HL-60/S4 (cell line): ENCODE results near the gene STAG1.
"Not testable (repeated sequence)": the region's sequence is repeated elsewhere in the genome, so short reads cannot be mapped to it uniquely, and the experiment has no call there.

Experiments
- in situ Hi-C: fragments of 300-500 bp; cut with MboI; formaldehyde crosslinking; loops from 2 replicates; pipeline ENCODE4 v1.14.3; 2022; ENCODE audit warnings: low sequenced_read_pairs

The STAG1 gene

DNA sequence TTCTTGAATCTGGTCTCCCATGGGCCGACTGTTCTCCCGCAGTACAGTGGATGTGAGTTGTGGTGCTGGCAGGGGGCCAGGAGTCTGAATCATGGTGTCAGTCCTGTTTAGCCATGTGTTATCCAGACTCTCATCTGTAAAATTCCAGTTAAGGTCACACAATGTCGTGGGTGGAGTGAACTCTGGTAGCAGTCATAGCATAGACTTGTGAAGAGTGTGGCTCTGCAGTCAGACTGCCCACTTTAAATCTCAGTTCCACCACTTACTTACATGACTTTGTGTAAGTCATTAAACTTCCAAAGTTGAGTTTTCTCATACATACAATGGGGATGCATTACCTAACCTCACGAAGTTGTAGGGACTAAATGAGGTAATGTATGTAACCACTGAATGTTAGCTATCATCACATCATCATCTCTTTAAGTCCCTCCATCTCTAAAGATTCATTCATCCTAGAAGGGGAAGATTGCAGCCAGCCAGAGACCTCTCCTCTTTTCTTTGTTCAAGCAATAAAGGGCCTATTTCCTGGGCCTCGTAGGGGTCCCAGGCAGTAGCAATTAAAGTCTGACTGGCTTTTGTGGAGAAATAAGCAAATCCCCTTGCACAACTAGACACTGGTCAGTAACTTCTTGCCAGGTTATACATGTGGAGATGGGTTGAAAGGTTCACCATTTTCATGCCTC is 408.2 kb downstream of the STAG1 start:
- in situ Hi-C loops = no loop called here

DNA sequence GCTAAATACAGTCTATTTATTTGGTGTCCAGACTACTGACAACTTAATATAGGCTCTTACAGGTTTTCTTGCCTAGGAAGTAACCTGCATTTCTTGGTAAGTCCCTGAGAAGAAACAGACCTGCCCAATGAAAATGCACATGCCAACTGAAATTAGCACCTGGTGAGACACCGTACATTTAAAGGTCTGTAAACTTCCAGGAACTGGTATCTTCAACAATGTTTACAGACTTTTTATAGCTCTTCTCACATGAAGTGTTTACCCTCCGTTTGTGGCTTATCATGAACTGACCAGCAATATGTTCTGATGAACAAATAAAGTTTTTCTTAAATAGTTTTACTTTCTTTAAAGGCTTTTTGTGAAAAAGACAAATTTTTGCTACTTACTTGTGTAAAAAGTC is 408.7 kb downstream of the STAG1 start:
- in situ Hi-C loops = no loop called here

DNA sequence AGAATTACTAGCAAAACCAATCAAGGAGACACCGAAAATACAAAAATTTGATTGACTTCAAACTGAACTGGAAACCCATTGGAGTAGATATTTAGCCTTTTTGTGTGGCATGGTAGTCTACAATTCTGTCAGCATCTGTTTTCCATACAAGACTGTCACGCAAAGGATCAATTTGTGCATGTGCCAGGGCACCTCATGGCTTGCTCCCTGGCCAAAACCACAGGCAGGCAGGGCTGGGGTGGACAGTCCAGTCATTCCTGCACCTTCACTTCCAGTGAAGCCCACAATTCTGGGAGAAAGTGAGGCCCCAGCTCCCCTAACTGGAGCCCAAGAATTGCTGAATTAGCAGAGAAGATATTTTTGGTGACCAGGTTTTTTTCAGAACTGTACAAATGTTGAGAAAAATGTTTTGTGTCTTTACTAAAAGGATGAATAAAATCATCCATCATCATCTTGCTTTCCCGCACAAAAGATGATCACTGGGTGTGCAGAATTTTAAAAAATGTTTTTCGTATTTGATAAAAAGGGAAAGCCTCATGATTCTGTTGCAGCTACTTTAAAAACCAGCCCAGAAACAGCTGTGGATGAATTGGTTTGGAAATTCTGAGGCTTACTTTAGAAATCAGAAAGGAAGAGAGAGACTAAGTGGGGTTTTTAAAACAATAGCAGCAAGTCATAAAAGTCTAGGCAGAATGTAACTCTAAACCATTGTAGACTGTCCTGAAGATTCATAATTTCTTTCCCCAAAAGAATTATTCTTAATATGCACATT is 415.7 kb downstream of the STAG1 start:
- in situ Hi-C loops = no loop called here

DNA sequence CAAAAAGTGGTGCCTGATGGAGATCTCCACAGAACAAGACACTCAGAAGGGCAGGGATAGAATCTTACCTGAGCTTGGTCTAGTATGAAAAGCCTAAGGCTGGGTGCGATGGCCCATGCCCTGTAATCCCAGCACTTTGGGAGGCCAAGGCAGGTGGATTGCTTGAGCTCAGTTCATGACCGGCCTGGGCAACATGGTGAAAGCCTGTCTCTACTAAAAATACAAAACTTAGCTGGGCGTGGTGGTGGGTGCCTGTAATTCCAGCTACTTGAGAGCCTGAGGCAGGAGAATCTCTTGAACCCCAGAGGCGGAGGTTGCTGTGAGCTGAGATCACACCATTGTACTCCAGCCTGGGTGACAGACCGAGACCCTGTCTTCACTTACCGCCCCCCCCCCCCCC is 417.5 kb downstream of the STAG1 start:
- in situ Hi-C loops = not testable (repeated sequence)

DNA sequence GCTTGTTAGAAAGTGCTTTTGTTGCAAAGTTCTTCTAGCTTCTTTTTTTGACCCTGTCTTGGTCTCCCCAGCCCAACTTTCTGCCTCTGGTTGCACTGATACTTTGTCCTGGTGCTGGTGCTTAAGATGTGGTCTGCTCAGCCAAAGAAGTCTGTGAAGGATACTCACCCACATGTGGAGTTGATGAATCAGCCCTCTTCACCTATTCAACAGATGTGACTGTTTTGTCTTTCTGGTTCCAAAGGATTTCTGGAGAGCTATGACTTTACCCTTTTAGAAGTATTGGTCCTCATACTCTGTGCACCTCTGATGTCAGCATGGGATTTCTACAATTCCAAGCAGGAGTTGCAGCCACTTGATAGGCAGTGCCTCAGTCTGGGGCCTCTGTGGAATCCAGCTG is 418.0 kb downstream of the STAG1 start:
- in situ Hi-C loops = no loop called here

DNA sequence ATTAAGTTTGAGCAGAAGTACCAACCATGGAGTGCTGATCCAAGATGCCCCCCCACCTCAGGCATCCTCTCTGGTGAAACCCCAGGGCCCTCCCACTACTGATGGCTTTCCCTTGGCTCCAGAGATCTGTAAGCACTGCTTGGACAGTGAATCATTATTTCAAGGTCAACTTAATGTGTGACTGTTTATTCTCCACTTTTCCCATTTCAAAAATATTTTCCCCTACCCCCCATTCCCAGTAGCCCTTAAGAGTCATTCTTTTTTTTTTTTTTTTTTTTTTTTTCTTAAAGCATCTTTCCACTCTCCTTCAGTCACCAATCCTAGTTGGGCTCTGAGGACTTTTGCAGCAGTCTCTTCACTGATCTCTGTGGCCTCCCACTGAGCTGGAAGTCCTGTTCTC is 419.4 kb downstream of the STAG1 start:
- in situ Hi-C loops = no loop called here

DNA sequence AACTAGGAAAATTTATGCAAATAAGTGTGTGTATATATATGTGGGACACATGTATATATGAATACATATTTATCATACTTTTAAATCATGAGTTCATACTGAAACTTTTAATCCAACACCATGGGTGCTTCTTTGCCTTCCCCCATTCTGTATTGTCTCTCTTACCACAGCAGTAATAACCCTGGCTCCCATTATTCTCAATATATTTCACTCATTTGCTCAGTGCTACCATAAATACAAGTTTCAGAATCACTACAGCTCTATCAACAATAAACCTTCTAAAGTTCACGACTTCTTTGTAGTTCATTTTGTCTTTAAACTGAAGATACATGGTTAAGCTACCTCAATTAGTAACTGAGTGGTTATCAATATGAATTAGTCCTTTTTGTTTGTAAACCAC is 419.9 kb downstream of the STAG1 start:
- in situ Hi-C loops = no loop called here

DNA sequence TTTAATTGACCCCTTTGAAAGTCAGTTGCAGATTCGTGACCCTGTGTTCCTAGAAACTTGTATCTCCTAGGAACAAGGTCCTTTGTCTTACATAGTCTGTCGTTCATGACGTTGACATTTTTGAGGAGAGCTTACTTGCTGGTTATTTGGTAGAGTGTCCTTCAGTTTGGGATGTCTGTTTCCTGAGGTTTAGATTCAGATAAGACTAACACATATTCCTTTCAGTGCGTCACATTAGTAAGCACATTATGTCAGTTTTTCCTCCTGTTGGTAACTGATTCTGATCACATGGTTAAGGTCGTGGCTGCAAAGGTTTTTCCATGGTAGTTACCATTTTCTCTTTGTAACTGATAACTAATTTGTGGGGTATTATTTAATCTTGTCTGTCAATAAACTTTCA is 421.3 kb downstream of the STAG1 start:
- in situ Hi-C loops = no loop called here

DNA sequence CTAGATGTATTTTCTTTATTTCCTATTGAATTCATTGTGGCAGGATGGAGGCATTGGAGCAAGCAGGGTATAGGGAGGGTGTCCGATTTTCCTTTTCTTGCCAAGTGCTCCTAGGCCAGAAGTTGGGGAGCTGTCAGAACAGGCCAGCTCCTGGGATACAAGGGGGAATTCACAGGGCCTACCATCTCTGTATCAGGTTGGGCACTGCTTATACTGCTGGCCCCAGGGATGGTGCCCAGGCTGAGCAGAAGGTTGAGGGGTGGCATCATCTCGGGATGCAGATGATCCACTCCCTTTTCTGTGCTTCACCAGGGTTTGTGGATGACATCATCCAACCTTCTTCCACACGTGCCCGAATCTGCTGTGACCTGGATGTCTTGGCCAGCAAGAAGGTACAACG is 422.6 kb downstream of the STAG1 start:
- in situ Hi-C loops = no loop called here

DNA sequence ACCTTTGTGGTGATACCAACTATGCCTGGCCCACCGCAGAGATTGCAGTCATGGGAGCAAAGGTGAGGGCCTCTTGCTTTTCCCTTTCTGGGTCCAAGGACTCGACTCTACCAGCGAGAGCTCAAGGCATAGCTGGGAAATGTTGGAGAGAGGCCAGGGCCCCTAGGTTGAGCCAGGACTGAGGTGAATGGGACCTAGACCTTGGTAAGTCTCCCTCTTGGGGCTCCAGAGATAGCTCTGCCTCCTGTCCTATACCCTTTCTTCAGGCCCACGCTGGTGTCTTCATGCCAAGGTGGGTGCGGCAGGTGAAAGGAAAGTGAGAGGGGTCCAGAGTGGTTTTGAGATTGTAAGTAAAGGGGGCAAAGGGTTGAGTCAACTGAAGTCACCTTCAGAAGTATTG is 424.5 kb downstream of the STAG1 start:
- in situ Hi-C loops = no loop called here

DNA sequence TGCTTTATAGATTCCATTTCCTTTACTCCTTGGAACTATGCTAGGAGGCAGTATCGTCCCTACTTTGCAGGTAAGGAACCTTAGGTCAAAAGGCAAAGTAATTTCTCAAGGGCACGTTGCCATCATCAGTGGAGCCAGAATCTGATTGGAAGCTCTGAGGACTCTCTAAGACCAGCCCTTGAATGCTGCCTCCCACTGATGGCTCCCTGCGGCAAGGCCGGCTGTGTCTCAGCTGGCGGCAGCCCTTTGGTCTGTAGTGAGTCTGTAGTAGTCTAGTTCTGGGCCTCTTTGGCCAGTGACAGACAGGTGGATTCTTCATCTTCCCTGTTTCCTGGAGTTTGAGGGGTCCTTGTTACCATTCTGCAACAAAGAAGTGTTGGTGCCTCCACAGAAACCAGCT is 425.9 kb downstream of the STAG1 start:
- in situ Hi-C loops = no loop called here

DNA sequence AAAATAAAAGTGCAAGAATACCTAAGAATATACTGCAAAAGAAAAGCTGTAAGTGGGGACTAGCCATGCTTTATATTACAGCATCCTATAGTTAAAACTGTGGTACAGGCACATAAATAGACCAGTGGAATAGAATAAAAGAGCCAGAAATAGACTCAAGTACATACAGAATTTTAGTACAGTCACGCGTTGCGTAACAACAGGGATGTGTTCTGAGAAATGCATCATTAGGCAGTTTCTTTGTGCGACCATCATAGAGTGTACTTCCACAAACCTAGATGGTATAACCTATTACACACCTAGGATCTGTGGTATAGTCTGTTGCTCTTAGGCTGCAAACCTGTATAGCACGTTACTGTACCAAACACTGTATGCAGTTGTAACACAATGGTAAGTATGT is 440.2 kb downstream of the STAG1 start:
- in situ Hi-C loops = no loop called here

DNA sequence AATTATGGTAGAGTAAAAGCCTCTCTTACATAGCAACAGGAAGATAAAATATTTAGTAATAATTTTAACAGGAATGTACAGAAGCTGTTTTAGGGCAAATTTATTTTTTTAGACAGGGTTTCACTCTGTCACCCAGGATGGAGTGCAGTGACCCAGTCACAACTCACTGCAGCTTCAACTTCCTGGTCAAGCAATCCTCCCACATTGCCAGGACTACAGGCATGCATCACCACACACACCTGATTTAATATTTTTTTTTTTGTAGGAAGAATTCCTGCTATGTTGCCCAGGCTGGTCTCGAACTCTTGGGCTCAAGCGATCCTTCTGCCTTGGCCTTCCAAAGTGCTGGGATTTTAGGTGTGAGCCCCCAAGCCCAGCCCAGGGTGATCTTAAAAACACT is 440.9 kb downstream of the STAG1 start:
- in situ Hi-C loops = no loop called here

DNA sequence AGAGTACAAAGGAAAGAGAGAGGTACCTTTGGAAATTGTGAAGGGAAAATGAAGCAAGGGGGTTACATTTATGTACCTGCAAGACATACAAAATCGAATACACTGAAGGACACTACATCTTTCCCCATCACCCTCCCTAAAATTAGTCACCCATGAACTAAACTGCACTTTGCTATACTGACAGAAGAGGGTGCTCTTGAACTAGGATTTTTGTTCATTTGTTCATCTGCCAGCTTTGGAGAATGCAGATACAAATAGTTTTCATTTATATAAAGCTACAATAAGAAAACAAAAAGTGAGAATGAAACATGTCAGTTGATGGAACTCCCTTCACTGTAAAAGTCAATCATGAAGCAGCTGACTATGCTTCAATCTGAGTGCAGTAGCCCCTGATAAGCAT is 446.3 kb downstream of the STAG1 start:
- in situ Hi-C loops = no loop called here

DNA sequence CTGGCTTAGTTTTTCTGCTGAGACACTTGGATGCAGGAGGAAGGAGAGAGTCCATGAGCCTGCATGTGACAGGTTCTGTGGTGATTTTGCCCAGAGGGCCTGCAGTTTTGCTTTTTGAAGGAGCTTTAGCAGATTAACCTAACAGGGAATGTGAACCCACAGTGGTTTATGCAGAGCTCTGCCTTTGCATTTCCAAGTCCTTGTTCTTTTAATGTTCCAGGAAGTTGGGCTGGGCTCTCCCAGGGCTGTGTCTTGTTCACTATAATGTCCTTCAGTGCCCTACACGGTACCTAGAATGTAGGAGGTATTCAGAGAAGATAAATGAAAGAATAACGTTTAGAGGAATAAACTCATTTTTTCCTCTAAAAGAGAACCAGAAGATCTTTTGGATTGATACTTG is 451.7 kb downstream of the STAG1 start:
- in situ Hi-C loops = no loop called here

DNA sequence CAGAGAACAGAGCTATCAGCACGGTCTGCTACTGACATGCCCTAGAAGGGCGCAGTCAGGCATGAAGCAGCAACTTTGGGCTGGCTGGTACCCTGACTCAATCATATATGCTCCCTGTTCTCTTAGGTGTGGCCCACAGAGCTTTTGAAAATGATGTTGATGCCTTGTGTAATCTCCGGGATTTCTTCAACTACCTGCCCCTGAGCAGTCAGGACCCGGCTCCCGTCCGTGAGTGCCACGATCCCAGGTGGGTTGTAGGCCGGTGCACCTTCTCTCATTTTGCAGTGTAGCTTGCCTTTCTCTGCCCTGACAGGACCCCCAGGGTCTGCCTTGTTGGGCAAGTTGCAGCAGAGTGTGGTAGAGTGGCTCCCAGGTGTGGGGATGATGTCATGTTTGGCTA is 454.4 kb downstream of the STAG1 start:
- in situ Hi-C loops = no loop called here

DNA sequence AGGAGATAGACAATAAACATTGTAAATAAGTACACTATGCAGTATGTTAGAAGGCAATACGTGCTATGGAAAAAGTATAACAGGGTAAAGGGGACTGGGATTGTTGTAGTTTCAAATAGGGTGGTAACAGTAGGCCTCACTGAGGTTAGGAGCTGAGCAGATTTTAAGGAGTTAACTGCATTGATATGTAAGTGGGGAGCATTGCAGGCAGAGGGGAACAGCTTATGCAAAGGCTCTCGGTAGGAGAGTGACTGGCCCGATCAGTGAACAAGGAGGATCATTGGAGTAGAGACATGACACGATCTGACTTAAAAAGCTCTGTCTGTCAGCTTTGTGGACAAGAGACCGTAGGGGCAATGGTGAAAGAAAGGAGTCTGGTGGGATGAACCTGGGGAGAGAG is 455.2 kb downstream of the STAG1 start:
- in situ Hi-C loops = no loop called here

DNA sequence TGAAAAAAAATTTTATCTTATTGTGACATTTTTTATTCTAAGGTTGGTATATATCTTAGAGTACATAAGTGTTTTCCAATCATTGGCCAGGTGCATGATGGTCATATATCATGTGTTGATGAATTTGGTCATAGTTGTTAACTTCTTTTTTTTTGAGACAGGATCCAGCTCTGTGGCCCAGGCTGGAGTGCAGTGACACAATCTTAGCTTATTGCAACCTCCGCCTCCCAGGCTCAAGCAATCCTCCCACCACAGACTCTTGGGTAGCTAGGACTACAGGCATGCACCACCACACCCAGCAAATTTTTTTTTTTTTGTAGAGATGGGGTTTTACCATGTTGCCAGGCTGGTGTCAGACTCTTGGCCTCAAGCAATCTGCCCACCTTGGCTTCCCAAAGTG is 458.0 kb downstream of the STAG1 start:
- in situ Hi-C loops = no loop called here

DNA sequence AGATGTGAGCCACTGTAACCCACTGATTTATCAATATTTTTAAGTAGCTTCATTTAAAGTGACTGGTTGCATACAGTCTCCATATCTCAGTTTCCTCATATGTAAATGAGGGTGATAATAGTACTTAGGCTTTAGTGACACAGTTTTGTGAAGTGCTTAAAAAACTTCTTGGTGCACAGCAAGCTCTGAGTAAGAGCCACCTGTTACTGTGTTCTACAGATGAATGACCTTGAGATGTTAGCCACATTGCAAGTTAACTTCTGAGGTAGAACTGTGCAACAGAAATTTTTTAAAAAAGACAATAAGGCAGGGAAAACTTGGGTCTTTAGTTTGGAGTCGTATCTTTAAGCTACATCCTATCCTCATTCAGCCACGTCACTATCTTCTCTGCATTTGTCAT is 458.9 kb downstream of the STAG1 start:
- in situ Hi-C loops = no loop called here

DNA sequence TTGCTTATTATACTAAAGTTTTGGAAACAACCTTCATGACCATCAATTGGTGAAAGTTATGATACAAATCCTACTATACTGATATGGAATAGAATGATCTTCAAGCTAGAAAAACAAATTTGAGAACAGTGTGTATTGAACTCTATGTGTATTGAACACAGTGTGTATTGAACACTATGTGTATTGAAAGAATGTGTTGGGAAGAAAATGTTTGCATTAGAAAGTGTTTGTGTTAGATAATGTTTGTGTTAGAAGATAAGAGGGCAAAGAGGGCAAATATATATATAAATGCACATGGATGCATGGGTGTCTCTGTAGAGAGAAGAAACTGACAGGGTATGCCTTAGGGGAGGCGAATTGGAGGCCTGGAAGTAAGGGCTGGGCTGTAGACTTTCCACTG is 459.7 kb downstream of the STAG1 start:
- in situ Hi-C loops = no loop called here

DNA sequence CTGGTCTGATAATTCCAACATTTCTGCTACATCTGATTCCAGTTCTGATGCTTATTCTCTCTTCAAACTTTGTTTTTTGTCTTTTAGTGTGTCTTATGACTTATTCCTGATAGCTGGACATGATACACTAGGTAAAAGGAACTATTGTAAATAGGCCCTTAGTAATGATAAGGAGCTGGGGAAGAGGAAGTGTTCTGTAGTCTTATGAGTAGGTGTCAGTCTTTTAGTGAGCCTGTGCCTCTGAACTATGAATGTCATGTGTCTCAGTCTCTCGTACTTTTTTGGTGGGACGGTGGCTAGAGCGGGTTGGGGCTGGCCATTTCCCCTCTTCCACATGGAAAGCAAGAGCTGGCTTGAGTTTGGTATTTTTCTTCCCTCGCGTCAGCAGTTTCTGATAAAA is 460.9 kb downstream of the STAG1 start:
- in situ Hi-C loops = no loop called here
